ENCODE data around the gene KCNH2. TPM values are rescaled to one million over a fixed set of nuclear protein-coding genes. Genes with fewer than 3 reads are reported as not detected.

Gene KCNH2
- total and polyA plus RNA-seq, 2 experiments from 2014 or later: 48.0 to 110 TPM

- Histone ChIP-seq H3K27me3 (no peaks in the 10 kb centered on the region), H3K27ac (no peak overlapping the region), H3K9me3 (ENCODE audit: low read depth) (no peaks in the 10 kb centered on the region), H3K4me3 (no peak overlapping the region), H3K4me1 (ENCODE audit: low read depth) (peaks cover 12% of the 10 kb centered on the region), H3K36me3 (no peaks in the 10 kb centered on the region)
- TF ChIP-seq CTCF (IDR thresholded peaks at IDR 0.05; ENCODE audit: low read depth, low read length): peak; percentile 88
- peak; percentile 61 to 87 for DNase-seq (ENCODE audit: low read depth in 1 of 2, low spot score in 1 of 2)
Observed at GRCh38 chr7:150986099-150986512, 8.0 kb upstream of the KCNH2 start.

GRCh38 chr7:150983893-150984368, 5.8 kb upstream of the KCNH2 start:
- no peaks in the 10 kb centered on the region for H3K9me3 ChIP-seq (ENCODE audit: low read depth)
- no peak overlapping the region for H3K27ac ChIP-seq
- no peaks in the 10 kb centered on the region for H3K27me3 ChIP-seq
- peaks cover 27% of the 10 kb centered on the region for H3K4me1 ChIP-seq (ENCODE audit: low read depth)
- no peaks in the 10 kb centered on the region for H3K36me3 ChIP-seq
- DNase-seq (ENCODE audit: low read depth in 1 of 2, low spot score in 1 of 2): peak; percentile 41 to 89
- no peak overlapping the region for H3K4me3 ChIP-seq
- TF ChIP-seq CTCF (IDR thresholded peaks at IDR 0.05; ENCODE audit: low read depth, low read length): no peak

- H3K4me3 ChIP-seq: no peak overlapping the region
- no peak overlapping the region for H3K27ac ChIP-seq
- peaks cover 23% of the 10 kb centered on the region for H3K4me1 ChIP-seq (ENCODE audit: low read depth)
- H3K27me3 ChIP-seq: no peaks in the 10 kb centered on the region
- H3K36me3 ChIP-seq: no peaks in the 10 kb centered on the region
- no peak for TF ChIP-seq CTCF (IDR thresholded peaks at IDR 0.05; ENCODE audit: low read depth, low read length)
- no peak for DNase-seq (ENCODE audit: low read depth in 1 of 2, low spot score in 1 of 2)
- no peaks in the 10 kb centered on the region for H3K9me3 ChIP-seq (ENCODE audit: low read depth)
Observed at GRCh38 chr7:150982351-150982750, 4.2 kb upstream of the KCNH2 start.

- Histone ChIP-seq H3K27ac (no peak overlapping the region), H3K27me3 (no peaks in the 10 kb centered on the region), H3K4me1 (ENCODE audit: low read depth) (peaks cover 23% of the 10 kb centered on the region), H3K36me3 (no peaks in the 10 kb centered on the region), H3K9me3 (ENCODE audit: low read depth) (no peaks in the 10 kb centered on the region), H3K4me3 (no peak overlapping the region)
- DNase-seq (ENCODE audit: low read depth in 1 of 2, low spot score in 1 of 2): no peak
- no peak for TF ChIP-seq CTCF (IDR thresholded peaks at IDR 0.05; ENCODE audit: low read depth, low read length)
Observed at GRCh38 chr7:150981644-150982043, 3.5 kb upstream of the KCNH2 start.

GRCh38 chr7:150980663-150981062, 2.5 kb upstream of the KCNH2 start:
- Histone ChIP-seq H3K4me3 (no peak overlapping the region), H3K9me3 (ENCODE audit: low read depth) (no peaks in the 10 kb centered on the region), H3K4me1 (ENCODE audit: low read depth) (peaks cover 32% of the 10 kb centered on the region), H3K36me3 (no peaks in the 10 kb centered on the region), H3K27me3 (no peaks in the 10 kb centered on the region), H3K27ac (peak overlapping the region; percentile 96)
- no peak for TF ChIP-seq CTCF (IDR thresholded peaks at IDR 0.05; ENCODE audit: low read depth, low read length)
- DNase-seq (ENCODE audit: low read depth in 1 of 2, low spot score in 1 of 2): peak in 1 of 2 donors; percentile 71
